GM12878 (cell line): ENCODE data around the gene ITGB8. TPM values are rescaled to one million over a fixed set of nuclear protein-coding genes. Genes with fewer than 3 reads are reported as not detected.

Source experiments
- BACH1 ChIP-seq: fragments of 450-650 bp; IDR thresholded peaks from 2 replicates; pipeline ENCODE4 v1.6.1; 2017; ENCODE audit warnings: mild to moderate bottlenecking, borderline replicate concordance
- BCLAF1 ChIP-seq: fragments of 450-650 bp; IDR thresholded peaks from 2 replicates; pipeline ENCODE4 v1.6.1; 2017; ENCODE audit warnings: antibody characterized with exemption, mild to moderate bottlenecking, moderate library complexity
- CBFB ChIP-seq: IDR thresholded peaks from 2 replicates; pipeline ENCODE4 v1.6.1; 2016; ENCODE audit warnings: antibody characterized with exemption, low read depth
- GATAD2B ChIP-seq: fragments of 450-650 bp; conservative IDR thresholded peaks from 2 replicates; pipeline ENCODE4 v1.6.1; 2017; ENCODE audit warnings: low read depth, mild to moderate bottlenecking, moderate library complexity
- KAT2A ChIP-seq: conservative IDR thresholded peaks from 2 replicates; pipeline ENCODE4 v1.6.1; 2011; ENCODE audit warnings: low read depth, low read length; ENCODE audit not compliant: control insufficient read depth
- LARP7 ChIP-seq: fragments of 450-650 bp; IDR thresholded peaks from 2 replicates; pipeline ENCODE4 v1.6.1; 2017; ENCODE audit warnings: mild to moderate bottlenecking
- PAX8 ChIP-seq: fragments of 450-650 bp; IDR thresholded peaks from 2 replicates; pipeline ENCODE4 v1.6.1; 2017; ENCODE audit warnings: mild to moderate bottlenecking, moderate library complexity
- SMARCA5 ChIP-seq: fragments of 450-650 bp; IDR thresholded peaks from 2 replicates; pipeline ENCODE4 v1.6.1; 2017; ENCODE audit warnings: mild to moderate bottlenecking
- SRF ChIP-seq, 2 experiments: IDR thresholded peaks; 2 replicates each; pipeline ENCODE4 v1.6.1; 2011; ENCODE audit warnings: low read depth in 2 of 2, low read length in 2 of 2, mild to moderate bottlenecking in 1 of 2, moderate library complexity in 1 of 2
- STAT3 ChIP-seq: IDR thresholded peaks from 2 replicates; pipeline ENCODE4 v1.6.1; 2011; ENCODE audit warnings: low read depth, low read length, improper control_type of control experiment
- SUPT20H ChIP-seq: IDR thresholded peaks from 2 replicates; pipeline ENCODE4 v1.6.1; 2011; ENCODE audit warnings: low read depth, mild to moderate bottlenecking, low read length, moderate library complexity, borderline replicate concordance; ENCODE audit not compliant: control insufficient read depth
- TBL1XR1 ChIP-seq: IDR thresholded peaks from 2 replicates; pipeline ENCODE4 v1.6.1; 2012; ENCODE audit warnings: low read depth, low read length, improper control_type of control experiment
- ZNF217 ChIP-seq: fragments of 450-650 bp; IDR thresholded peaks from 2 replicates; pipeline ENCODE4 v1.6.1; 2017; ENCODE audit warnings: antibody characterized with exemption, mild to moderate bottlenecking
- ZNF384 ChIP-seq: IDR thresholded peaks from 2 replicates; pipeline ENCODE4 v1.6.1; 2012; ENCODE audit warnings: low read depth, mild to moderate bottlenecking, low read length, improper control_type of control experiment, borderline replicate concordance
- ZNF687 ChIP-seq: fragments of 450-650 bp; IDR thresholded peaks from 2 replicates; pipeline ENCODE4 v1.6.1; 2017; ENCODE audit warnings: mild to moderate bottlenecking, moderate library complexity
- polyA plus RNA-seq, 11 experiments: library from polyadenylated mRNA; depleted of rRNA in 4 of 11; unstranded in 6 of 11; stranded (reverse) in 5 of 11; fragments of >200 nt; fragmentation: Nextera tagmentation in 4 of 11; fragmentation: Illumina TruSeq in 1 of 11; extraction: Ambion mirVana in 4 of 11; extraction: Trizol in 1 of 11; gene quantifications; 1 replicate in 1 of 11; 2 replicates in 10 of 11; pipeline versions ENCODE4 v1.2.1 to v1.2.3, GENCODE V29; 2011 to 2016; ENCODE audit warnings: inconsistent platforms in 2 of 11, missing spikeins in 2 of 11, low read depth in 1 of 11
- total RNA-seq, 4 experiments: library from RNA; depleted of rRNA in 3 of 4; stranded (reverse); fragments of >200 nt in 3 of 4; fragmentation: Illumina TruSeq in 1 of 4; extraction: Trizol in 1 of 4; gene quantifications; 2 replicates each; pipeline versions ENCODE4 v1.2.1 to v1.2.3, GENCODE V29; 2013 to 2021
- TF ChIP-seq, protein P1 (sequence below), 3 experiments: IDR thresholded peaks in 2 of 3; conservative IDR thresholded peaks in 1 of 3; 2 replicates each; pipeline ENCODE4 v1.5.1; 2011; ENCODE audit warnings: low read depth in 3 of 3, low read length in 3 of 3, mild to moderate bottlenecking in 3 of 3, control low read depth in 2 of 3, moderate library complexity in 2 of 3, inconsistent platforms in 1 of 3, mixed read lengths in 1 of 3; ENCODE audit not compliant: control insufficient read depth in 2 of 3, insufficient read depth in 1 of 3; ENCODE audit errors: extremely low read depth in 1 of 3
- TF ChIP-seq, protein P2 (sequence below): fragments of 450-650 bp; IDR thresholded peaks from 2 replicates; pipeline ENCODE4 v1.6.1; 2017; ENCODE audit warnings: borderline replicate concordance

Gene ITGB8
- total and polyA plus RNA-seq, 10 of the 15 experiments (the other 5 are each of a cell fraction or from before 2014, with no cell fraction given): 0.37 to 26.2 (median 1.5) TPM

GRCh38 chr7:20330928-20331909 lies 519 bp downstream of the ITGB8 start (continued):
- TF ChIP-seq BCLAF1 (0 out of 2 replicates have a peak, but pooled peaks have one; percentile 46), LARP7 (peak; percentile 90), GATAD2B (peak; percentile 12; the same call in 1 of the 2 replicates), STAT3 (no peak), SRF (IDR thresholded peaks at IDR 0.05; ENCODE audit: low read depth in 2 of 2, low read length in 2 of 2) (no peak), PAX8 (no peak), SUPT20H (no peak), ZNF217 (0 out of 2 replicates have a peak, but pooled peaks have one; percentile 36), TBL1XR1 (no peak), ZNF384 (0 out of 2 replicates have a peak, but pooled peaks have one; percentile 3), CBFB (no peak), SMARCA5 (peak; percentile 64; the same call in 1 of the 2 replicates), BACH1 (peak; percentile 54; the same call in 1 of the 2 replicates), ZNF687 (0 out of 2 replicates have a peak, but pooled peaks have one; percentile 46), KAT2A (no peak)
- TF ChIP-seq, protein P1, sequence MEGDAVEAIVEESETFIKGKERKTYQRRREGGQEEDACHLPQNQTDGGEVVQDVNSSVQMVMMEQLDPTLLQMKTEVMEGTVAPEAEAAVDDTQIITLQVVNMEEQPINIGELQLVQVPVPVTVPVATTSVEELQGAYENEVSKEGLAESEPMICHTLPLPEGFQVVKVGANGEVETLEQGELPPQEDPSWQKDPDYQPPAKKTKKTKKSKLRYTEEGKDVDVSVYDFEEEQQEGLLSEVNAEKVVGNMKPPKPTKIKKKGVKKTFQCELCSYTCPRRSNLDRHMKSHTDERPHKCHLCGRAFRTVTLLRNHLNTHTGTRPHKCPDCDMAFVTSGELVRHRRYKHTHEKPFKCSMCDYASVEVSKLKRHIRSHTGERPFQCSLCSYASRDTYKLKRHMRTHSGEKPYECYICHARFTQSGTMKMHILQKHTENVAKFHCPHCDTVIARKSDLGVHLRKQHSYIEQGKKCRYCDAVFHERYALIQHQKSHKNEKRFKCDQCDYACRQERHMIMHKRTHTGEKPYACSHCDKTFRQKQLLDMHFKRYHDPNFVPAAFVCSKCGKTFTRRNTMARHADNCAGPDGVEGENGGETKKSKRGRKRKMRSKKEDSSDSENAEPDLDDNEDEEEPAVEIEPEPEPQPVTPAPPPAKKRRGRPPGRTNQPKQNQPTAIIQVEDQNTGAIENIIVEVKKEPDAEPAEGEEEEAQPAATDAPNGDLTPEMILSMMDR (IDR thresholded peaks at IDR 0.05 in 2 of 3, conservative IDR thresholded peaks at IDR 0.05 in 1 of 3; ENCODE audit: control insufficient read depth in 2 of 3, extremely low read depth in 1 of 3, insufficient read depth in 1 of 3, low read depth in 3 of 3, low read length in 3 of 3): no peak
- TF ChIP-seq, protein P2, sequence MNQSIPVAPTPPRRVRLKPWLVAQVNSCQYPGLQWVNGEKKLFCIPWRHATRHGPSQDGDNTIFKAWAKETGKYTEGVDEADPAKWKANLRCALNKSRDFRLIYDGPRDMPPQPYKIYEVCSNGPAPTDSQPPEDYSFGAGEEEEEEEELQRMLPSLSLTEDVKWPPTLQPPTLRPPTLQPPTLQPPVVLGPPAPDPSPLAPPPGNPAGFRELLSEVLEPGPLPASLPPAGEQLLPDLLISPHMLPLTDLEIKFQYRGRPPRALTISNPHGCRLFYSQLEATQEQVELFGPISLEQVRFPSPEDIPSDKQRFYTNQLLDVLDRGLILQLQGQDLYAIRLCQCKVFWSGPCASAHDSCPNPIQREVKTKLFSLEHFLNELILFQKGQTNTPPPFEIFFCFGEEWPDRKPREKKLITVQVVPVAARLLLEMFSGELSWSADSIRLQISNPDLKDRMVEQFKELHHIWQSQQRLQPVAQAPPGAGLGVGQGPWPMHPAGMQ: no peak
